ENCODE results near the gene N4BP2L1.

- TF ChIP-seq CTCF (IDR thresholded peaks at IDR 0.05; ENCODE audit: low read depth, low read length, missing input control), result no peak
- TF ChIP-seq REST (IDR thresholded peaks at IDR 0.05), result no peak
- no peak for TF ChIP-seq GABPA (IDR thresholded peaks at IDR 0.05 in 1 of 2, conservative IDR thresholded peaks at IDR 0.05 in 1 of 2)
- TF ChIP-seq ATF3 (IDR thresholded peaks at IDR 0.05), result no peak
- TF ChIP-seq SP1 (IDR thresholded peaks at IDR 0.05), result no peak
- TF ChIP-seq ZBTB33 (IDR thresholded peaks at IDR 0.05), result no peak
- TF ChIP-seq NR2F2 (IDR thresholded peaks at IDR 0.05), result no peak
- no peak for TF ChIP-seq YY1 (IDR thresholded peaks at IDR 0.05)
- TF ChIP-seq MAX (IDR thresholded peaks at IDR 0.05), result no peak
- no peak for TF ChIP-seq JUND (IDR thresholded peaks at IDR 0.05)
- no peak for TF ChIP-seq RXRA (IDR thresholded peaks at IDR 0.05)
- TF ChIP-seq FOXA1 (IDR thresholded peaks at IDR 0.05), result no peak
- no peak for TF ChIP-seq HNF4G (IDR thresholded peaks at IDR 0.05)
- TF ChIP-seq TAF1 (conservative IDR thresholded peaks at IDR 0.05), result no peak
Observed at GRCh38 chr13:32428581-32429432, 877 bp upstream of the N4BP2L1 start.
